H1 (cell line): ENCODE measurements around the gene LRRC4C. TPM values are rescaled to one million over a fixed set of nuclear protein-coding genes. Genes with fewer than 3 reads are reported as not detected.

Source experiments
- CTCF ChIA-PET: fragments of 300-600 bp; sonication (Branson Sonifier 250); formaldehyde crosslinking; loops from one replicate; lab custom pipeline; 2021; ENCODE audit not compliant: partially characterized antibody; lab: Charles Lee
- POLR2A ChIA-PET: fragments of 300-600 bp; sonication (Branson Sonifier 250); formaldehyde crosslinking; loops from one replicate; lab custom pipeline; 2021; ENCODE audit warnings: inconsistent platforms; ENCODE audit not compliant: partially characterized antibody; lab: Charles Lee
- DNase-seq, 2 experiments: peaks; one replicate each; pipeline versions ENCODE4 v3.0.0 to v3.0.0-alpha.2; 2010 to 2022; ENCODE audit warnings: low spot score in 2 of 2, low read depth in 1 of 2, mixed read lengths in 1 of 2
- FAIRE-seq: peaks from 2 replicates; lab custom pipeline; 2011; peaks lifted over from hg19 to GRCh38; lab: Jason Lieb, UNC
- H2AFZ ChIP-seq: 2 replicates; pipeline ENCODE4 v1.8.1; 2012; ENCODE audit warnings: low read length, inconsistent platforms
- H2AK5ac ChIP-seq: 2 replicates; pipeline ENCODE4 v1.6.1; 2013; ENCODE audit warnings: low read depth, low read length
- H2BK120ac ChIP-seq: replicated peaks from 2 replicates; pipeline ENCODE3; 2013; ENCODE audit warnings: low read depth, low read length, inconsistent platforms
- H2BK12ac ChIP-seq: 2 replicates; pipeline ENCODE4 v1.6.1; 2013; ENCODE audit warnings: low read depth, low read length
- H2BK15ac ChIP-seq: 2 replicates; pipeline ENCODE4 v1.6.1; 2013; ENCODE audit warnings: low read length
- H2BK20ac ChIP-seq: 2 replicates; pipeline ENCODE4 v1.6.1; 2013; ENCODE audit warnings: low read length
- H2BK5ac ChIP-seq: 2 replicates; pipeline ENCODE4 v1.6.1; 2013; ENCODE audit warnings: low read depth, low read length
- H3K14ac ChIP-seq: 2 replicates; pipeline ENCODE4 v1.6.1; 2013; ENCODE audit warnings: inconsistent platforms; ENCODE audit not compliant: insufficient read length
- H3K18ac ChIP-seq: 2 replicates; pipeline ENCODE4 v1.6.1; 2013; ENCODE audit warnings: low read length; ENCODE audit errors: extremely low read depth
- H3K23ac ChIP-seq: 2 replicates; pipeline ENCODE4 v1.6.1; 2013; ENCODE audit warnings: inconsistent platforms; ENCODE audit not compliant: insufficient read length
- H3K23me2 ChIP-seq: 2 replicates; pipeline ENCODE4 v1.6.1; 2013; ENCODE audit warnings: low read depth, low read length
- H3K27ac ChIP-seq: 2 replicates; pipeline ENCODE4 v1.6.1; 2011; ENCODE audit warnings: low read depth, low read length, inconsistent platforms
- H3K27me3 ChIP-seq, 4 experiments: replicated peaks in 1 of 4; 1 replicate in 1 of 4; 2 replicates in 3 of 4; pipeline versions ENCODE4 v1.6.1 to v1.8.1; 2011 to 2013; ENCODE audit warnings: low read length in 3 of 4, mild to moderate bottlenecking in 3 of 4, inconsistent platforms in 2 of 4, mixed read lengths in 2 of 4, moderate library complexity in 1 of 4; ENCODE audit not compliant: control insufficient read depth in 3 of 4, insufficient read depth in 3 of 4; ENCODE audit errors: extremely low read depth in 1 of 4
- H3K36me3 ChIP-seq, 4 experiments: 2 replicates each; pipeline versions ENCODE4 v1.6.1 to v1.8.1; 2011 to 2013; ENCODE audit warnings: mild to moderate bottlenecking in 4 of 4, low read length in 3 of 4, moderate library complexity in 2 of 4, control low read depth in 1 of 4, inconsistent platforms in 1 of 4; ENCODE audit not compliant: insufficient read depth in 4 of 4, control insufficient read depth in 2 of 4
- H3K4ac ChIP-seq: replicated peaks from 2 replicates; pipeline ENCODE3; 2013; ENCODE audit warnings: low read length, low read depth, mixed read lengths, inconsistent platforms; ENCODE audit not compliant: insufficient read length
- H3K4me1 ChIP-seq, 4 experiments: replicated peaks in 1 of 4; 1 replicate in 1 of 4; 2 replicates in 3 of 4; pipeline versions ENCODE4 v1.6.1 to v1.8.1; 2011 to 2013; ENCODE audit warnings: low read length in 3 of 4, inconsistent platforms in 2 of 4, mixed read lengths in 1 of 4; ENCODE audit not compliant: insufficient read depth in 4 of 4, control insufficient read depth in 3 of 4
- H3K4me2 ChIP-seq, 2 experiments: 2 replicates each; pipeline versions ENCODE4 v1.6.1 to v1.8.1; 2011 to 2013; ENCODE audit warnings: low read depth in 2 of 2, low read length in 2 of 2, control low read depth in 1 of 2, inconsistent platforms in 1 of 2, mild to moderate bottlenecking in 1 of 2; ENCODE audit not compliant: insufficient read depth in 1 of 2
- H3K4me3 ChIP-seq, 4 experiments: fragments of 200-600, 300-600 bp in 1 of 4; sonication (generic), shearing (Covaris generic), sonication (Bioruptor Twin) in 1 of 4; 2 replicates each; pipeline versions ENCODE4 v1.5.1 to v1.8.1; 2011 to 2016; ENCODE audit warnings: low read length in 4 of 4, low read depth in 3 of 4, control low read depth in 2 of 4, inconsistent platforms in 2 of 4, mild to moderate bottlenecking in 2 of 4, mixed read lengths in 1 of 4, moderate library complexity in 1 of 4; ENCODE audit not compliant: insufficient read depth in 2 of 4; ENCODE audit errors: extremely low read depth in 1 of 4
- H3K56ac ChIP-seq: replicated peaks from 2 replicates; pipeline ENCODE3; 2013; ENCODE audit warnings: low read depth, mild to moderate bottlenecking, mixed read lengths, low read length, inconsistent platforms; ENCODE audit not compliant: insufficient read length
- H3K79me1 ChIP-seq: 2 replicates; pipeline ENCODE4 v1.6.1; 2013; ENCODE audit warnings: low read depth, low read length, control low read depth
- H3K79me2 ChIP-seq, 2 experiments: 2 replicates each; pipeline versions ENCODE4 v1.6.1 to v1.8.1; 2012 to 2013; ENCODE audit warnings: low read length in 2 of 2, mild to moderate bottlenecking in 2 of 2, inconsistent platforms in 1 of 2; ENCODE audit not compliant: insufficient read depth in 2 of 2, control insufficient read depth in 1 of 2
- H3K9ac ChIP-seq, 4 experiments: replicated peaks in 1 of 4; 1 replicate in 1 of 4; 2 replicates in 3 of 4; pipeline versions ENCODE4 v1.6.1 to v1.8.1; 2011 to 2013; ENCODE audit warnings: low read depth in 3 of 4, low read length in 3 of 4, control low read depth in 2 of 4, mild to moderate bottlenecking in 2 of 4, moderate library complexity in 2 of 4, inconsistent platforms in 1 of 4; ENCODE audit errors: extremely low read depth in 1 of 4
- H3K9me3 ChIP-seq, 2 experiments: 2 replicates each; pipeline versions ENCODE4 v1.6.1 to v1.8.1; 2012 to 2013; ENCODE audit warnings: mild to moderate bottlenecking in 2 of 2, moderate library complexity in 2 of 2, control low read depth in 1 of 2, inconsistent platforms in 1 of 2, low read depth in 1 of 2, low read length in 1 of 2, mixed read lengths in 1 of 2; ENCODE audit not compliant: insufficient read depth in 2 of 2
- H4K20me1 ChIP-seq, 2 experiments: replicated peaks in 1 of 2; 2 replicates each; pipeline versions ENCODE3 to v1.8.1; 2011 to 2013; ENCODE audit warnings: inconsistent platforms in 2 of 2, low read length in 2 of 2, mild to moderate bottlenecking in 1 of 2; ENCODE audit not compliant: insufficient read depth in 2 of 2, control insufficient read depth in 1 of 2
- H4K5ac ChIP-seq: 2 replicates; pipeline ENCODE4 v1.6.1; 2013; ENCODE audit warnings: low read length, low read depth, mixed read lengths, inconsistent platforms; ENCODE audit not compliant: insufficient read length
- H4K8ac ChIP-seq: 2 replicates; pipeline ENCODE4 v1.8.0; 2013; ENCODE audit warnings: mild to moderate bottlenecking, moderate library complexity, low read length, inconsistent platforms; ENCODE audit not compliant: insufficient read depth; ENCODE audit errors: extremely low read depth
- H4K91ac ChIP-seq: replicated peaks from 2 replicates; pipeline ENCODE3; 2013; ENCODE audit warnings: low read length, mixed read lengths, inconsistent platforms; ENCODE audit not compliant: insufficient read length
- POLR2A ChIP-seq, 2 experiments: IDR thresholded peaks; 1 replicate in 1 of 2; 2 replicates in 1 of 2; pipeline ENCODE4 v1.6.1; 2011; ENCODE audit warnings: low read depth in 2 of 2, low read length in 2 of 2, mild to moderate bottlenecking in 2 of 2; ENCODE audit errors: control extremely low read depth in 1 of 2
- WGBS, 2 experiments: shearing (Covaris generic) in 1 of 2; methylation state at CpG; one replicate each; pipeline versions ENCODE4 v1.1.6 to v1.1.7; 2013 to 2015; ENCODE audit warnings: low lambda C conversion rate in 2 of 2, mixed read lengths in 2 of 2, inconsistent platforms in 1 of 2, low coverage in 1 of 2, missing lambda C conversion rate in 1 of 2; ENCODE audit not compliant: insufficient replicate concordance in 2 of 2, insufficient coverage in 1 of 2, insufficient read length in 1 of 2; ENCODE audit errors: extremely low coverage in 1 of 2, missing lambda C conversion rate in 1 of 2; 5-methylcytosine and 5-hydroxymethylcytosine counted together
- polyA plus RNA-seq, 7 experiments: library from polyadenylated mRNA; depleted of rRNA in 3 of 7; stranded (reverse) in 5 of 7; unstranded in 2 of 7; fragments of >200 nt in 5 of 7; fragments of 200-250 nt in 2 of 7; gene quantifications; 1 replicate in 5 of 7; 2 replicates in 1 of 7; 4 replicates in 1 of 7; pipeline versions ENCODE4 v1.2.1 to v1.2.3, GENCODE V29; 2011 to 2013; ENCODE audit warnings: missing spikeins in 2 of 7, mixed read lengths in 2 of 7
- total RNA-seq: library from RNA; stranded (reverse); fragmentation: NEBNext Ultra II Directional; extraction: Animal tissue kit (Norgen Biotek cat#: 25700); gene quantifications from 2 replicates; pipeline ENCODE4 v1.2.1, GENCODE V29; 2021

LRRC4C gene
- total and polyA plus RNA-seq, 2 of the 8 experiments (the other 6 are each of a cell fraction or from before 2014, with no cell fraction given), result 0.23 to 2.2 TPM

- Histone ChIP-seq H3K27ac (no peak overlapping the region), H3K9me3 (no peaks in the 10 kb centered on the region; a peak in 1 of 4 replicates), H3K4me1 (peaks cover 0 to 6% (median under 1%) of the 10 kb centered on the region in 4 experiments; a peak in 4 of 7 replicates), H3K14ac (no peak overlapping the region), H4K91ac (no peak overlapping the region), H2BK5ac (no peak overlapping the region), H4K20me1 (no peaks in the 10 kb centered on the region), H3K79me1 (no peaks in the 10 kb centered on the region), H3K23ac (no peak overlapping the region), H3K4me3 (no peak overlapping the region), H4K5ac (no peak overlapping the region), H2BK120ac (no peak overlapping the region), H4K8ac (no peak overlapping the region), H2AFZ (no peak overlapping the region), H3K9ac (no peak overlapping the region), H2AK5ac (no peak overlapping the region), H3K56ac (no peak overlapping the region), H2BK20ac (no peak overlapping the region), H3K27me3 (no peaks in the 10 kb centered on the region), H3K4ac (no peak overlapping the region), H3K18ac (no peak overlapping the region), H3K79me2 (no peaks in the 10 kb centered on the region), H3K4me2 (no peak overlapping the region), H3K36me3 (no peaks in the 10 kb centered on the region; a peak in 1 of 8 replicates), H2BK15ac (no peak overlapping the region), H2BK12ac (no peak overlapping the region), H3K23me2 (no peaks in the 10 kb centered on the region)
- ChIA-PET CTCF (no interaction called here), POLR2A (no interaction called here)
- FAIRE-seq, result no peak
- WGBS, 2 experiments, result 79% methylated on average over 1 of the region's 1 CpG; no CpG with 5 or more reads in 1 of the 2 experiments
- DNase-seq, result no peak
- TF ChIP-seq POLR2A (IDR thresholded peaks at IDR 0.05; ENCODE audit: control extremely low read depth in 1 of 2, low read depth in 2 of 2, low read length in 2 of 2), result no peak
Measured at GRCh38 chr11:40095446-40095845, 1364.0 kb downstream of the LRRC4C start.
